GM12874 (cell line): ENCODE data around the gene AHNAK.

Source experiments
- CTCF ChIP-seq: IDR thresholded peaks from 2 replicates; pipeline ENCODE4 v1.5.1; 2011; ENCODE audit warnings: low read depth, mild to moderate bottlenecking, control low read depth, low read length, moderate library complexity; ENCODE audit not compliant: insufficient read depth

AHNAK gene

GRCh38 chr11:62574363-62575071 is 27.9 kb upstream of the AHNAK start:
- no peak for TF ChIP-seq CTCF

- no peak for TF ChIP-seq CTCF
These were observed 27.2 kb upstream of the AHNAK start, which contains the start of gene EEF1G for GRCh38 chr11:62573592-62574362. EEF1G (minus strand) TSS chr11:62573891; CDS start chr11:62573842, 49 bp downstream.

GRCh38 chr11:62573006-62573591 is 26.5 kb upstream of the AHNAK start:
- TF ChIP-seq CTCF: no peak

GRCh38 chr11:62572431-62572830 is 25.8 kb upstream of the AHNAK start:
- TF ChIP-seq CTCF: no peak

GRCh38 chr11:62569611-62570010 is 23.0 kb upstream of the AHNAK start:
- no peak for TF ChIP-seq CTCF

- no peak for TF ChIP-seq CTCF
These were observed 20.5 kb upstream of the AHNAK start for GRCh38 chr11:62567018-62567633.

- TF ChIP-seq CTCF: no peak
These were observed 19.6 kb upstream of the AHNAK start for GRCh38 chr11:62566247-62566646.
